Gastrocnemius medialis (tissue), 4 donors: Measurements from ENCODE around the gene LEP. TPM values are rescaled to one million over a fixed set of nuclear protein-coding genes. Genes with fewer than 3 reads are reported as not detected.

Experiments used
- ATAC-seq, 2 donors: fragments of 150-250 bp; one replicate each; pipeline ENCODE4 v1.9.1; 2016
- DNase-seq, 2 donors: peaks; one replicate each; pipeline ENCODE4 v3.0.0-alpha.2; 2019
- H3K27ac ChIP-seq, 4 donors: fragments of 200-600 bp; sonication (generic); 1 replicate in 1 of 4; 2 replicates in 3 of 4; pipeline ENCODE4 v1.5.1; 2016 to 2018; ENCODE audit warnings: mild to moderate bottlenecking in 2 of 4, moderate library complexity in 1 of 4
- H3K27me3 ChIP-seq, 3 donors: fragments of 200-600 bp; sonication (generic) in 2 of 3; 1 replicate in 1 of 3; 2 replicates in 2 of 3; pipeline versions ENCODE4 v1.5.1 to v1.6.0; 2016 to 2019; ENCODE audit warnings: mild to moderate bottlenecking in 1 of 3, moderate library complexity in 1 of 3
- H3K36me3 ChIP-seq, 2 donors: fragments of 200-600 bp; sonication (generic) in 1 of 2; one replicate each; pipeline ENCODE4 v1.5.1; 2017 to 2018
- H3K4me1 ChIP-seq, 2 donors: fragments of 200-600 bp; sonication (generic) in 1 of 2; one replicate each; pipeline ENCODE4 v1.5.1; 2016 to 2017; ENCODE audit warnings: mild to moderate bottlenecking in 2 of 2
- H3K4me3 ChIP-seq, 4 donors: fragments of 200-600 bp; sonication (generic) in 3 of 4; 1 replicate in 1 of 4; 2 replicates in 3 of 4; pipeline ENCODE4 v1.5.1; 2016 to 2019; ENCODE audit warnings: mild to moderate bottlenecking in 2 of 4
- H3K9me3 ChIP-seq, 3 donors: fragments of 200-600 bp; sonication (generic) in 2 of 3; 1 replicate in 1 of 3; 2 replicates in 2 of 3; pipeline ENCODE4 v1.5.1; 2016 to 2019
- POLR2A ChIP-seq, 2 donors: fragments of 450-650 bp; IDR thresholded peaks; one replicate each; pipeline ENCODE4 v1.6.1; 2017; ENCODE audit warnings: antibody characterized with exemption in 2 of 2, mild to moderate bottlenecking in 2 of 2, moderate library complexity in 2 of 2
- in situ Hi-C, 4 donors: fragments of 200-750 bp; cut with MboI; loops; one replicate each; pipeline versions ENCODE4 v1.15.0 to v1.8.0; 2017; ENCODE audit warnings: low sequenced_read_pairs in 4 of 4
- intact Hi-C: fragments of 100-400 bp; cut with DNase I; formaldehyde crosslinking; loops from one replicate; pipeline ENCODE4 v1.15.1; 2023; ENCODE audit warnings: low total_unique reads
- total RNA-seq, 4 donors: library from RNA; depleted of rRNA; stranded (reverse); fragments of >200 nt; gene quantifications; one replicate each; pipeline versions ENCODE4 v1.1.0 to v1.2.3, GENCODE V29; 2016
- TF ChIP-seq, protein P1 (sequence below), 5 experiments: fragments of 450-650 bp in 3 of 5; fragments of 200-600 bp in 2 of 5; sonication (generic) in 2 of 5; IDR thresholded peaks in 4 of 5; conservative IDR thresholded peaks in 1 of 5; 1 replicate in 4 of 5; 2 replicates in 1 of 5; pipeline ENCODE4 v1.5.1; 2016 to 2019; ENCODE audit warnings: antibody characterized with exemption in 5 of 5, mild to moderate bottlenecking in 3 of 5, moderate library complexity in 3 of 5

Gene LEP
- total RNA-seq, 4 donors from 2014 or later: 0.11 to 0.46 TPM; not detected in 2

DNA sequence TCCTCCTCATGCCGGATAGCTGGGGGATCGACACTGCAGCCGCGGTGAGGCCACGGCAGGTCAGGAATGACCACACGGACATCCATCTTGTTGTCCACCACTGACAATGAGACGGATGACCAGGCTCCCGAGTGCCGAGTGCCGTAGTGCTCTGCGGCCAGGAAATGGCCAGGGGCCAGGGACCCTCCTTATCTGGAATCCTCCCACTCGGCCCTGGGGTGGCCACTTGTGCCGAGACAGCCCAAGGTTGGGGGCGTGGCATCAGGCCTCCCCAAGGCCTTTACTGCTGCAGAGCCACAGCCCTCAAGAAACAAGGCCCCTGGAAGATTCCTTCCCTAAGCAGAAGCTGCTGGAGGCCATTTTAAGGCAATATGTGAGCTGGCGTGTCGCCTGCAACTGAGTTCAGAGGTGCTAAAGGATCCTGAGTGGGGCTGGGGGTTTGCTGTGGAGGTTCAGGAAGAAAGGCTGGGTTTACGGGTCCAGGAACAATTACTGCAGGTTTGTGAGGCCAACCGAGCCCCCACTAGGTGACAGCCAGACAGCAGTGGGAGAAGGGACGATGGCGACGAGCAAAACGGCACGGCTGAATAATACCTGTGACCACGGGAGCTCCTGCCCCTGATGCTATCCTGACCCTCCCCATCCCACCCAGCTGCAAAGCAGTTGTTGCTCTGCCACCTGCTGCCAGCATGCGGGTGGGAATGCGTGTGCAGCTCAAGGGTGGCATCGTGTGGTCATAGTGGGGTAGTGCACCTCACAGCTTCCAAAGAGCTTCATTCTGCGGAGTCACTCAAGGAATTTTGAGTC is 31.6 kb upstream of the LEP start:
- H3K4me3 ChIP-seq: no peak overlapping the region
- no peak overlapping the region for H3K27ac ChIP-seq
- DNase-seq (peak; percentile 33 to 47), ATAC-seq (peak; percentile 56 to 83)
- TF ChIP-seq, protein P1, sequence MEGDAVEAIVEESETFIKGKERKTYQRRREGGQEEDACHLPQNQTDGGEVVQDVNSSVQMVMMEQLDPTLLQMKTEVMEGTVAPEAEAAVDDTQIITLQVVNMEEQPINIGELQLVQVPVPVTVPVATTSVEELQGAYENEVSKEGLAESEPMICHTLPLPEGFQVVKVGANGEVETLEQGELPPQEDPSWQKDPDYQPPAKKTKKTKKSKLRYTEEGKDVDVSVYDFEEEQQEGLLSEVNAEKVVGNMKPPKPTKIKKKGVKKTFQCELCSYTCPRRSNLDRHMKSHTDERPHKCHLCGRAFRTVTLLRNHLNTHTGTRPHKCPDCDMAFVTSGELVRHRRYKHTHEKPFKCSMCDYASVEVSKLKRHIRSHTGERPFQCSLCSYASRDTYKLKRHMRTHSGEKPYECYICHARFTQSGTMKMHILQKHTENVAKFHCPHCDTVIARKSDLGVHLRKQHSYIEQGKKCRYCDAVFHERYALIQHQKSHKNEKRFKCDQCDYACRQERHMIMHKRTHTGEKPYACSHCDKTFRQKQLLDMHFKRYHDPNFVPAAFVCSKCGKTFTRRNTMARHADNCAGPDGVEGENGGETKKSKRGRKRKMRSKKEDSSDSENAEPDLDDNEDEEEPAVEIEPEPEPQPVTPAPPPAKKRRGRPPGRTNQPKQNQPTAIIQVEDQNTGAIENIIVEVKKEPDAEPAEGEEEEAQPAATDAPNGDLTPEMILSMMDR (IDR thresholded peaks at IDR 0.05 in 4 of 5, conservative IDR thresholded peaks at IDR 0.05 in 1 of 5): peak; percentile 91 to 99 (median 93)
- TF ChIP-seq POLR2A (IDR thresholded peaks at IDR 0.05): no peak
- no peaks in the 10 kb centered on the region for H3K4me1 ChIP-seq
- peaks cover 0 to 19% (median 3%) of the 10 kb centered on the region in 3 donors for H3K27me3 ChIP-seq
- in situ Hi-C loops (loop anchor here (5.0 to 10.0 kb wide), 4 partner anchors 75 to 505 kb away; no protein-coding TSS in a partner anchor), intact Hi-C loops (loop anchor here (1.0 to 10.0 kb wide), 2 partner anchors 175 to 501 kb away; partner anchors contain the start of gene LRRC4)
- no peaks in the 10 kb centered on the region for H3K36me3 ChIP-seq
- no peaks in the 10 kb centered on the region for H3K9me3 ChIP-seq

DNA sequence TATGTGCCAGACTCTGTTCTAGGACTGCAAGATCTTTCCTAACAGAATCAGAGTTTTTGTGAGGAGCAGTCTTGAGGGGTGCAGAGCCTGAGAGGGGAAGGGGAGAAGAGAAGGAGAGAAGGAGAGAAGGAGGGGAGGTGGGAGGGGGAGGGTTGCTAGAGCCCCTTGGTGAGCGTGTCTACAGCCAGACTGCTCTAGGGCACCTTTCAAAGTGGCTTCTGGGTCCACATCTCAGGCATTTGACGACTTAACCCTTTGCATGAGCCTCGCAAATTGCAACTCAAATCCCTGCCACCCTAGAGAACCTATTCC is 31.1 kb upstream of the LEP start:
- Histone ChIP-seq H3K4me1 (no peaks in the 10 kb centered on the region), H3K27me3 (peaks cover 0 to 19% (median 3%) of the 10 kb centered on the region in 3 donors), H3K4me3 (no peak overlapping the region), H3K36me3 (no peaks in the 10 kb centered on the region), H3K27ac (no peak overlapping the region), H3K9me3 (no peaks in the 10 kb centered on the region)
- TF ChIP-seq, protein P1 (IDR thresholded peaks at IDR 0.05 in 4 of 5, conservative IDR thresholded peaks at IDR 0.05 in 1 of 5): no peak
- no peak for TF ChIP-seq POLR2A (IDR thresholded peaks at IDR 0.05)
- intact Hi-C loops: no loop called here
- in situ Hi-C loops: loop anchor here in 1 of 4 donors (5.0 kb wide), 1 partner anchor 498 kb away; no protein-coding TSS in a partner anchor
- no peak for DNase-seq
- no peak for ATAC-seq

DNA sequence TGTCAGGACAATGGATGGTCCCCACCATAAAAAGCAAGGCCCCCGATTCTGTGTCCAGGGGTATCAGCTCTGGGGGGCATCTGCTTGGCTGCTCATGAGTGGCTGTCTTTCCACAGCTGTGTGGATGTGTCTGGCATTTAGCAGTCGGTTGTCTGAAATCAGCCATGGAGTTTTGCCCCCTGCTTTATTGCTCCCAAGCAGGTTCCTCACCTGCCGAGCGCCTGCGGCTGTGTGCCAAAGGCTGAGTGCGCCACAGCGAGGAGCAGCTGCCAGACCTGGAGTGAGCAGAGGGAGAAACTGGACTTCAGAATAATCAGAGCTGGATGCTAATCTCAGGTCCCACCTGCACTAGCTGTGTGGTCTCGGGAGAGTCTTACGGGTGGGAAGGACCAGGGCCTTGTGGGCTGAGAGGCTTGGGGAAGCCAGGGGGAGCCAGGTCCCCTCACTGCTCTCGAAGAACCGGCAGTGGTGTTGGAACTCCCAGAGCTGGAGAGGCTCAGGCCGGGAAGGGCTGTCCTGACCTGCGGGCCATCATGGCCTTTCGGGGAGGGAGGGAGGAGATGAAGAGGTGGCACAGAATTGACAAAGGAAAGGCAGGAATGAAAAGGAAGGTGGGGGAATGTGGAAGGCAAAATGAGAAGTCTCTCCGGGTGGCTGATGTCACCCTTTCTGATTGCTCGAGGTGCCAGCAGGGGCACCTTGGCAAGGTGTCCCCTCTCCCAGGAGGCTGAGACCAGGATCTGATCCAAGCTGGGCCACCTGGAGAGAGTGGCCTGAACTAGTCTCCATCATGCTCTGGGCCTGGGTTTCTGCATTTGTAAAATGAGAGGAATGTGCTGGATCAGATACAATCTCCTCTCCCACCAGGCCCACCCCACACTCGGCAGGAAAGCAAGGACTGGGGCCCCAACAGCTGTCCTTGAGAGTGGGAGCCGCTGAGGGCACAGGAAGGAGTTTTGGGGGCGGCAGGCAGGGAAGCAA is 30.2 kb upstream of the LEP start:
- Histone ChIP-seq H3K4me1 (no peaks in the 10 kb centered on the region), H3K27ac (no peak overlapping the region), H3K27me3 (peaks cover 0 to 19% (median 3%) of the 10 kb centered on the region in 3 donors), H3K9me3 (no peaks in the 10 kb centered on the region), H3K4me3 (no peak overlapping the region), H3K36me3 (no peaks in the 10 kb centered on the region)
- intact Hi-C loops: no loop called here
- in situ Hi-C loops: loop anchor here in 1 of 4 donors (5.0 kb wide), 1 partner anchor 499 kb away; no protein-coding TSS in a partner anchor
- TF ChIP-seq, protein P1 (IDR thresholded peaks at IDR 0.05 in 4 of 5, conservative IDR thresholded peaks at IDR 0.05 in 1 of 5): no peak
- no peak for TF ChIP-seq POLR2A (IDR thresholded peaks at IDR 0.05)
- no peak for DNase-seq
- ATAC-seq: no peak

DNA sequence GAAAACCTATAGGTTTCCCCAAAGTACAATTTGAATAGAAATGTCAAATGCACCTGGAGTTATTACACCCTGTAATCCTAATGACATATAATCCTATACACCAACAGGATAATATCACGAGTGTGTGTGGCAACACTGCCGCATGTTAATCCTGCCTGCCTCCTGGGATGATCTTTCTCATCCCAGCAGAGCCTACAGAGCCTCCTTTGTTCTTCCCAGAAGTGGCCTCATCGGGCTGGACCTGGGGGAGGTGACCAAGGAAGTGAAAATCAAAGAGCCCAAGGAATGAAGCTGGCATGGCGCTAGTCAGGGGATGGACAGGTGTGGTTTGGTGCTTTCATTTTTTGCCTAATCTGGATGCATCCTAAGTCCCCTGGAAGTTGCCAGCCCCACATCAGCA is 29.5 kb upstream of the LEP start:
- intact Hi-C loops (no loop called here), in situ Hi-C loops (loop anchor here in 1 of 4 donors (5.0 kb wide), 1 partner anchor 499 kb away; no protein-coding TSS in a partner anchor)
- Histone ChIP-seq H3K4me3 (no peak overlapping the region), H3K36me3 (no peaks in the 10 kb centered on the region), H3K4me1 (no peaks in the 10 kb centered on the region), H3K27ac (no peak overlapping the region), H3K9me3 (no peaks in the 10 kb centered on the region), H3K27me3 (peaks cover under 1 to 24% (median 3%) of the 10 kb centered on the region in 3 donors)
- no peak for DNase-seq
- TF ChIP-seq, protein P1 (IDR thresholded peaks at IDR 0.05 in 4 of 5, conservative IDR thresholded peaks at IDR 0.05 in 1 of 5): no peak
- TF ChIP-seq POLR2A (IDR thresholded peaks at IDR 0.05): no peak
- ATAC-seq: no peak
